Nucleus accumbens (tissue), 56 donors: ENCODE data around the gene OGG1.

Experiments used
- DNase-seq, 56 donors: peaks; one replicate each; lab custom pipeline; 2025; lab: John Stamatoyannopoulos, UW

The OGG1 gene

DNA sequence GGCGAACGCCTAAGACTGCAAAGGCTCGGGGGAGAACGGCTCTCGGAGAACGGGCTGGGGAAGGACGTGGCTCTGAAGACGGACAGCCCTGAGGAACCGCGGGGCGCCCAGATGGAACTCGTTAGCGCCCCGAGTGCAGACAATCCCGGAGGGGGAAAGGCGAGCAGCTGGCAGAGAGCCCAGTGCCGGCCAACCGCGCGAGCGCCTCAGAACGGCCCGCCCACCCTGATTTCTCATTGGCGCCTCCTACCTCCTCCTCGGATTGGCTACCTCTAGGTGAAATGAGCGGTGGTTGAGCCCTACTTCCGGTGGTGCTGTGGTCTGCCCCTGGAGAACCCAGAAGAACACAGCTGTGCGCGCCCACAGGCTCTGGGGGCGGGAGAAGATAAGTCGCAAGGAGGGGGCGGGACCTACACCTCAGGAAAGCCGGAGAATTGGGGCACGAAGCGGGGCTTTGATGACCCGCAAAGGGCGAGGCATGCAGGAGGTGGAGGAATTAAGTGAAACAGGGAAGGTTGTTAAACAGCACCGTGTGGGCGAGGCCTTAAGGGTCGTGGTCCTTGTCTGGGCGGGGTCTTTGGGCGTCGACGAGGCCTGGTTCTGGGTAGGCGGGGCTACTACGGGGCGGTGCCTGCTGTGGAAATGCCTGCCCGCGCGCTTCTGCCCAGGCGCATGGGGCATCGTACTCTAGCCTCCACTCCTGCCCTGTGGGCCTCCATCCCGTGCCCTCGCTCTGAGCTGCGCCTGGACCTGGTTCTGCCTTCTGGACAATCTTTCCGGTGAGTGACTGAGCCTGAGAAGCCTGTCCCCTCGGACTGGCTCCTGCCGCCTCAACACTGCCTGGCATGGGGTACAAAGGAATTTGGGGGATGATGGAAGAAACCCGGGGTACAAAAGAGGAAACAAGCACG lies at the start of gene OGG1:
Gene OGG1 (plus strand): TSS at position 308 of the 911 bp plus-strand sequence. CDS start 335 bp downstream, at position 643.
- peak; percentile 57 to 98 (median 94) for DNase-seq

GRCh38 chr3:9700536-9700935 lies 49.2 kb upstream of the OGG1 start:
- DNase-seq: no peak

GRCh38 chr3:9701006-9701405 lies 48.7 kb upstream of the OGG1 start:
- DNase-seq: no peak

- DNase-seq: no peak
These were observed 48.0 kb upstream of the OGG1 start for GRCh38 chr3:9701711-9702110.

- no peak for DNase-seq
These were observed 46.5 kb upstream of the OGG1 start for GRCh38 chr3:9703240-9703639.

DNA sequence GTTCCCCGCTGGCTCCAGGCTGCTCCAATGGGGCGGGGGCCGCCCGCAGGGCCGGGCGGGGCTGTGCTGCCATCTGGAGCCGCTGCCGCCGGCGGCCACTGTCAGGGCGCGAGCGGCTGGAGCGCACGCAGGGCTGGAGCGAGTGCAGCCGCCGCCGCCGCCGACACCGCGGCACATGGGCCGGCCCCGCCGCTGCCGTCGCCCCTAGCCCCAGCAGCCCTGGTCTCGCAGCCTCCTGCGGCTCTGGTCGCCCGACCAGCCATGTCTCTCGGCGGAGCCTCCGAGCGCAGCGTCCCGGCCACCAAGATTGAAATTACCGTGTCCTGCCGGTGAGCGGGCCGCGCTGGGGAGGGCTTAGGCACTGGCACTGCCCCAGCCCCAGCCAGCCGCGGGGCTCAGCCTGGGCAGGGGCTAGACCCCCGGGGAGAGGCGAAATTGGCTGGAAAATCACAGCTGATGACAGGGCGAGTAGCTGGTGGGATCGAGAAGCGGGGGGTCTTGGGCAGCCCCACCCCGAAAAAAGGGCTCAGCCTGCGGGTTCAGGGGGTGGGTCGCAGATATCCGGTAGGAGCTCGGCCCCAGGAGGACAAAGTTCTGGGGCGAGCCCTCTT lies 45.9 kb upstream of the OGG1 start, which contains the start of gene CPNE9:
Gene CPNE9 (plus strand): TSS at position 98 of the 611 bp plus-strand sequence. CDS start 164 bp downstream, at position 262.
- no peak for DNase-seq

DNA sequence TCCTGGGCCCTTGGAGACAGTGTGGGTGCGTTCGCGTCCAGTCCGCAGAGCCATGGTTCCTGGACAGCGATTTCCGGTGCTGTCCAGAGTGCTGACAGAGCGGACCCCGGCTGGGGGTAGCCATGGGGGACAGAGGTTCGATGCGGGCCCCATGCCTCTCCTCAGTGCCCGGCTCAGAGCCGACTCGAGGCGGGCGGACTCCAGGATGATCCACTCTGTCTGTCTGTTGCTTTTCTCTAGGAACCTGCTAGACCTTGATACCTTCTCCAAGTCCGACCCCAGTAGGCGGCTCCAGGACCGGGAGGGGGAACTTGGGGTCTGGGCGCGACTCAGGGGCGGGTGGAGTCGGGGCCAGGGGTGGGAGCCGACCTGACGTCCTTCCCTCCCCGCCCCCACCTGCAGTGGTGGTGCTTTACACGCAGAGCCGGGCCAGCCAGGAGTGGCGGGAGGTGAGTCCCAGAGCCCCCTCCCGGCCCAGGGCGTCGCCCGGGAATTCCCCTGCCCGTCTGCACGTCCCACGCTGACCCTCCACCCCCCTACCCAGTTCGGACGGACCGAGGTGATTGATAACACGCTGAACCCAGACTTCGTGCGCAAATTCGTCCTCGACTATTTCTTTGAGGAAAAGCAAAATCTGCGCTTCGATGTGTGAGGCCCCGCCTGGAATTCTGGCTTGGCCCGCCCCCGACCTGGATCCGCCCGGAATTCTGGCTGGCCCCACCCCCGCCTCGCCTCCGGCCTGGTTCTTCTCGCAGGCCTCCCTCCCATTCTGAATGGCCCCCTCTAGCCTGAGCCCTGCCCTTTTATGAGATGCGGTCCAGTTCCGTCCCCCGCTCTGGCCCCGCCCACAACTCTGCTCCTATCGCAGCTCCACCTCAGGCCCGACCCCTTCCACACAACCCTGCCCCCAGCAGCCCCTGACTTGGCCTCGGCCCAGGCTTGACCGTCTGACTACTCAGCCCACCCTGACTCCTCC lies 45.1 kb upstream of the OGG1 start:
- DNase-seq: peak in 3 of 56 donors; percentile 10 to 59 (median 17)

GRCh38 chr3:9710174-9710739 lies 39.5 kb upstream of the OGG1 start:
- DNase-seq: no peak

DNA sequence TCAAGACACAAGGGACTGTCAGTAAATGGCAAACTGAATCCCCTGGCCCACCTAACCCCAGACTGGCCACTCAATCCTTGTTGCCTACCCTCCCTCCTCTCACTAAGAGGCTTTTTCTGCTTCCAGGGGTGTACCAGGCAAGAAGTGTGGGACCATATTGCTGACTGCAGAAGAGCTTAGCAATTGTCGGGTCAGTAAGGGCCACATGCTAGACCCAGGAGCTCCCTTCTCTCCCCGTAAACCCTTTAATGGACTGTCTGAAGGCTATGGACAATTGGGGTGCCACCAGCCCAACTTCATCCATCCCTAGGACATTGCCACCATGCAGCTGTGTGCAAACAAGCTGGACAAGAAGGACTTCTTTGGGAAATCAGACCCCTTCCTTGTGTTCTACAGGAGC lies 37.3 kb upstream of the OGG1 start:
- DNase-seq: no peak

GRCh38 chr3:9713142-9713541 lies 36.6 kb upstream of the OGG1 start:
- DNase-seq: no peak

- DNase-seq: no peak
These were observed 34.6 kb upstream of the OGG1 start for GRCh38 chr3:9715136-9715535.

DNA sequence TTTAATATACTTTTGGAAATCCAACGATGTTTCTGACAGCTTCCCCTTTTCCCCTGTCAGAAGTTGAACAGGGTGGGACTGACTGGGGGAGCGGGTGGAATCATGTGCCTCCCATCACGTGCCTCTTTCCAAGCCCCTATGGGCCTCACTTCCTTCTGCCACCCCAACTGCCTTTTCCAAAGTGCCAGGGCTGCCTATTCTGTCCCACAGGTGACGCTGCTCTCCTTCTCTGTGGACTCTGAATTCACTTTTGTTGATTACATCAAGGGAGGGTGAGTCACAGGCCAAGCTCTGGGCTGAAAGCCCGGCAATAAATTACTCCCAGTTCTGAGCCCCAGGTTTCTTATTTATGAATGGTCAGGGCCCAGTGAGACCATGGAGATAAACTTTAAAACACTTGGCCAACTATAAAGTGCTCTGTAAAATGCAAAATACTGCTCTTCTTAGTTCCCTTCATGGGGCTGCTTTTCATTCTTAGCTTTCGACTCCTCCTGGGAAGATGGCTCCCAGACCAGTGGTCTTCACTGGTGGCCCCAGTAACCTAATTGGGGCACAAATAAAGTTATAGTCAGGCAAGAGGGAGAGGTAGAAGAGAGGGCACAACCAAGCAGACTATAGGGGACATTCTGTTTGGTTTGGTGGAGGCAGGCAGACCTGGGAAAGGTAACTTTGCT lies 33.9 kb upstream of the OGG1 start:
- DNase-seq: peak in 35 of 56 donors; percentile 5 to 72 (median 32)

- no peak for DNase-seq
These were observed 32.8 kb upstream of the OGG1 start for GRCh38 chr3:9716801-9717555.

DNA sequence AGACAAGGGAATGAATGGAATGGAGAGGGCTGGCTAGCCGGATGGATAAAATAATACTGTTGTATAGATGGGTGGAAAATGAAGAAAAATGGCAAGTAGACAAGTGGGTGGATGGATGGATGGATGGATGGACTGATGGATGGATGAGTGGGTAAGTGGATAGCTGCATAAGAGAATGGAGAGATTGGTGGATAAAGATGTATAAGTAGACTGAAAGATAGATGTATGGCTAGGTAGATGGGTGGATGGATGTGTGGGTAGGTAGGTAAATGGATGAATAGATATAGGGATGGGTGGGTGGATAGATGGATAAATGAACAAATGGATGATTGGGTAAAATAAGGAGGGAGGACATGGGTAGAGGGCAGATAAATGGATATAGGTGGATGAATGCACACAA lies 32.2 kb upstream of the OGG1 start:
- DNase-seq: no peak

DNA sequence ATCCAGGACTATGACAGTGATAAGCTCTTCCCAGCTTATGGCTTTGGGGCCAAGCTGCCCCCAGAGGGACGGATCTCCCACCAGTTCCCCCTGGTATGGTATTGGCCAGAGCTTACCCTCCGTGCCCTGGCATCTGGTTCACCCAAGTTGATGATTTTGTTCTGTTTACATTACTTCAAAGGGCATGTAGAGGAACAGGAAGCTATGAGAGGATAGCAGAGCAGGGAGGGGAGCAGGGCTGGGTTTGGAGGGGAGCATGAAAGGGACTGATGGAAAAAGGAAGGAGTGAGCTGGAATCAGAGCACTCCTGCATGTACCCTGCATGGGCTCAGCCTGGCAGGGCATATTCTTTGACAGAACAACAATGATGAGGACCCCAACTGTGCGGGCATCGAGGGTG lies 31.6 kb upstream of the OGG1 start:
- DNase-seq: no peak

DNA sequence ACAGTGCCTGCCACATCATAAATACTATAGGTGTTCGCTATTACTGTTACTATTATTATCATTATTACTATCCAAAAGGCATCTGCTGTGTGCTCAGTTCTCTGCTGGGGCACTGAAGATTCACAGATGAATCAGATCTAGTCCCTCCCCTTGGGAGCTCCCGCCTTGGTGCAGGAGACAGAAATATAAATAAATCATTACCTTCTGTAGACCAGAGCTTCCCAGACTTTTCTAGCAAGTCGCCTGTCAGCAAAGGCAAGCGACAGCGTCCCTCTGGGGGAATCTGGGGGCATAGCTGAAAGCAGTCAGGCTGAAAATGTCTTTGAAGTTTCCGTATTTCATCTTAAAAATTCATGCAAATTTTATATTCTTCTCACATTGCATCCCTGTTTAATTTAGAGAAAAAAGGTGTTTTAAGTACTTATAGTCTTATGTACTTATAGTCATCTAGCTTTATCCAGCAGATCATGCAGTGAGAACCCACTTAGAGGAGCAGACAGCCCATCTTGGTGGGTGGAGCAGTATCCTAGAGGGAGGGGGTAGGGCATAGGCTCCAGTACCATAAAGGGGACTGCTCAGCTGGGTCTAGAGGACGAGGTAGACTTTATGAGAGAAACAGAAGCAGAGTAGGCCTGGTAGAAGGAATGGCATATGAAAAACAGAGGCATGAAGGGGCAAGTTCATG lies 28.6 kb upstream of the OGG1 start:
- no peak for DNase-seq

GRCh38 chr3:9721700-9722060 lies 28.1 kb upstream of the OGG1 start:
- no peak for DNase-seq

- DNase-seq: no peak
These were observed 23.8 kb upstream of the OGG1 start for GRCh38 chr3:9725775-9726515.
